Measurements from ENCODE around the gene CEP70.
"Not testable (repeated sequence)": the region's sequence is repeated elsewhere in the genome, so short reads cannot be mapped to it uniquely, and the experiment has no call there.

CEP70 gene

DNA sequence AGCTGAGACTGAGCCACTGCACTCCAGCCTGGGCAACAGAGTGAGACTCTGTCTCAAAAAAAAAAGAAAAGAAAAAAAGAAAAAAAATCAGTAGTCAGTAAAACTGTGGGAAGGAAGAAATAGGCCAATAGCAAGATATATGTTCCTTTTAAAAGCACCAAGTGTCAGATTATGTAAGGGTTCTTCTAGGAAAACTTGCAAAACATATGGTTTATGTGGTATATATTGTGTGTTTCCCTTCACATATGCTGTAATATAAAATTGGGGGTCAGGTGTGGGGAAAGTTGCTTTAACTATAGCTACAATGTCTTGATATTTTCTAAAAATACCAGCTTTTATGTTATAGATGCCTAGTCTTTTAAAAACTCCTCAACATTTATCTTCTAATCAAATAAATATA lies 95.1 kb downstream of the CEP70 start:
- DNase-seq = no peak

DNA sequence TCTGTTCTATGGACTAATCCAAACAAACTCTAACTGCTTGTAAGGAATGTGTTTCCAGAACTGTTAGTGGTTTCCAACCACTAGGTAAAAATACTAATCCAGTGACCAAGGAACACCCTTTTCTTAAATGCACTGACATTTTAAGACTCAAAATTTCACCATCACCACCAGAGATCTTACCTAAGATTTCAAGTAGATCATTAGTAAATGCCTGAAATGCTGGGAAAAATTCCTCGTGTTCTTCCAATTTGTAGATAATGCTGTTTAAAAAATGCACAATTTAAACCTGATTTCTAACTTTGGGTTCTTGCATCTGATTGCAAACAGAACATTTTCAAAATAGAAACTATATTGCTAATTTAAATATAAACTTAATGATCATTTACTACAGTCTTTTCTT lies 96.2 kb downstream of the CEP70 start:
- no peak for DNase-seq

DNA sequence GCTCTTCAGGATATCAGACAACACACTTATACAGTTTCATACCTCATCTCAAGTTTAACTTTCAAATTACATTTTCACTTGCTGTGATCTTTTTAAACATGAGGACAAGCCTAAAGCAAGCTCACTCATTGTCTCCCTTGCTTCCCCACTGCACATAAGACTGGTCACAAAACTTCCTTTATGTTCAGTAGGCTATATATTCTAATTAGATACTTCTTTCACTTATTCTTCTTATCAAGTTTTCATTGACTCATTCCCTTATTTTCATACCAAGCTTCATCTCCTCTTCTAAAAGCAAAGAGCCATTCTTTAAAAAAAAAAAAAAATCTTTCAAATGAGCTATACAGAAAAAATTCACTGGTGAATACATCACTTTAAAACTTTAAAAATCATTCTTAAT lies 97.0 kb downstream of the CEP70 start:
- DNase-seq = no peak

DNA sequence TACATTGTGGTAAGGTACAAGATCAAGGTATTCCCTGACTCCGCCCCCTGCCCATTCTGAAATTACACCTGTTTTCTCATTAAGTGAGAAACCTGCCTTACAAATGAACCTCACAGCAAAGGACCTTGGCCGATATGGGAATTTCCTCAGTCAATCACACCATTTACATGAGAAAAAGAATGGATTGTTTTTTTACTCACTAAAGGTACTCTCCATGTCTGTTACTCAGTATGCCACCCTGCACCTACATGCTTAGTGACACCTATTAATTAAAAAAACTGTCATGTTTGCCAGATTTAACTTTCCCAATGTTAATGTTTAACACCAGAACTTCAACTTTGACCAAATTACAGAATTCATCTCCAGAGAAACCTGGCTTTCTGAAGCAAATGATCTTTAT lies 97.6 kb downstream of the CEP70 start:
- DNase-seq = no peak

DNA sequence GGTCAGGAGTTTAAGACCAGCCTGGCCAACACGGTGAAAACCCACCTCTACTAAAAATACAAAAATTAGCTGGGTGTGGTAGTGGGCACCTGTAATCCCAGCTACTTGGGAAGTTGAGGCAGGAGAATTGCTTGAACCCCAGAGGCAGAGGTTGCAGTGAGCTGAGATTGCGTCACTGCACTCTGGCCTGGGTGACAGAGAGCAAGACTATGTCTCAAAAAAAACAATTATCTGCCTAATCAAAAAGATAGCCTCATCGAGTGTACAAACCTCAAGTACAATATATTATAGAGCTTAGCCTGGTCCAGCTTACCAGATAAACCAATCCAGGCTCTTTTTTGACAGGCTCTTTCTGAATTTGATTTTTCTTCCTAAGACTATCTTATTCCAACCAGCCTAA lies 98.4 kb downstream of the CEP70 start:
- DNase-seq = not testable (repeated sequence)

DNA sequence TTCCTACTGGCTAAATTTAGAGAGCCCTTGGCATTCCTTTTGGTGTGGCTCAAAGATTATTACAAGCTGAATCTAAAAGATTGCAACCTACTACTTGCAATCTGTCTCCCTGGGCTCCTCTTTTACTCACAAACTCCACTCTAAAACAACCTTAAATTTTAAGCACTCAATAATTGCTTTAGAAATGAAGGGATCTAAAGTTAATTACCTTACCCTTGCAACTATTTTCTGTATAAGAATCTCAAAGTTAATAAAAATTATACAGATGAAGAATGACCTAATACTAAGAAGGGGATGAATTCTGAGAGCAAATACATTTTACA lies 99.5 kb downstream of the CEP70 start:
- no peak for DNase-seq

DNA sequence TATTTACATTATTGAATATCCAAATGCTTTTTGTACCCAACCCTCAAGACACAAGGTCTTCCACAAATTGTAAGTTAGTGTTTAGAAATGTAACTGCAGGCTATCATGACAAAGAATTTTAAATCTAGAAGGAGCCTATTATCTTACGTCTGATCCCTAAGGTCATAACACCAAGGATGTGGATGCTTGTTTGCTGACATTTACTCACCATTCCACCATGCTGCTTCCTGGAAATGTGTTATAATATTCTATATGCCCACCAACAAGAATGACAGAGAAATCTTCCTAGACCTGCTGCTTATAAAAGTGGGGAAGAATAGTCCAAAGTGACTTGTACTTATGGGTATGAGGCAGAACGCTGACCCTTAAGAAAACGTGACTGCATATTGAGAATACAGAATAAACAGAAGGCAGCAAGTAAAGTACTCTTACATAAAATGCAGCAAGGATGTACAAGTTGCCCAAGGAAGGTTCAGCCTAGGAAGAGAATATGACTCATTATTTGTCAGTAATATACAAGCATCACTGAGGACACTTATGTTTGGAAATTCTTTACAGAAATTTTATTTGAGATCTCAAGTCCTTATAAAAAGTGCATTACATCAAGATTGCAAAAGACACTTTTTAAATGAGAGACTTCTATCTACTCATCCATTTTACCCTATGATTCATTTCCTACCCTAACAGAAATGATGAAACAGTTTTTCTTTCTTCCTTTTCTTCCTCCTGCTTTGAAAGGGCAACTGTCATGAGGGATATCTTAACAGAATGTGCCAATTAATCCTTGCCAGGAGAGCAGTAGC lies 100.1 kb downstream of the CEP70 start:
- DNase-seq = no peak

DNA sequence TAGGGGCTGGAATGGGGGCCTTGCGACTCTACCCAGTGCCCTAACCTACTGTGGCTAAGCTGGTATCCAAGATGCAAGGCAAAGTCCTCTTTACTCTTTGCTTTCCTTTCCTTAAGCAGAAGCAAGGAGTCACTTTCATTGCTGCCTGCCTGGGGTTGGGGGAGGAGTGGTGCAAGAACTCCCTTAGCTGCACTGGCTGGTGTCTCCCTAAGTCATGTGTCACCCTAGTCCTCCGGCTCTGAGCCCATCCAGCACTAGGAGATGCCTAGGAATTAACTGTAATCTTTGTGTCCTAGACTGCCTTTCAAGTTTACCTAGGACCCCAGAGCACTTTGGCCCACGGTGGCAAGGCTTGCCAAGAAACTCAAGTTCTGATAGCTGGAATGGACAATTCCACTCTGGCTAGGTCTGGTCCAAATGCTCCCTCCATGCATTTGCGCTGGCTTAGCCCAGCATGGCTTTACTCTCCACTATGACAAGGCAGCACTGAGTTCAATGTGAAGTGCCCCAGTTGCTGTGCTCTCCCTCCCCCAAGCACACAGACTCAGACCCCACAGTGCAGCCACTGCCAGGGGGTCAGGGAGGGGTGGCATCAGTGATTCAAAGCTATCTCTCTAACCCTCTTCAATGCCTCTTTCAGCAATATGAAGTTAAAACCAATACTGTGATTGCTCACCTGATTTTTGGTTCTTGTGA lies 100.9 kb downstream of the CEP70 start:
- no peak for DNase-seq

DNA sequence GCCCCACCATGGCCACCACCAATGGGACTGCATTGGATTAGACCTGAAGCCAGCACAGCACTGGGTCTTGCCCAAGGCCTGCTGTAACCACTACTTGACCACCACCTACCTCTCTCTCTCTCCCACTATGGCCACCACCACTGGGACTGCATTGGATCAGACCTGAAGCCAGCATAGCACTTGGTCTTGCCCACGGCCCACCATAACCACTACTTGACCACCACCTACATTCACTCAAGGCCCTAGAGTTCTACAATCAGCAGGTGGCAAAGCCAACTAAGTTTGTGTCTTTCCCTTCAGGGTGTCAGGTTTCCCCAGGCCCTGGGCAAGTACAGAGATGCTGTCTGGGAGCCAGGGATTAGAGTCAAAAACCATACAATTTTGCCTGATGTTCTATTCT lies 102.1 kb downstream of the CEP70 start:
- DNase-seq = no peak

DNA sequence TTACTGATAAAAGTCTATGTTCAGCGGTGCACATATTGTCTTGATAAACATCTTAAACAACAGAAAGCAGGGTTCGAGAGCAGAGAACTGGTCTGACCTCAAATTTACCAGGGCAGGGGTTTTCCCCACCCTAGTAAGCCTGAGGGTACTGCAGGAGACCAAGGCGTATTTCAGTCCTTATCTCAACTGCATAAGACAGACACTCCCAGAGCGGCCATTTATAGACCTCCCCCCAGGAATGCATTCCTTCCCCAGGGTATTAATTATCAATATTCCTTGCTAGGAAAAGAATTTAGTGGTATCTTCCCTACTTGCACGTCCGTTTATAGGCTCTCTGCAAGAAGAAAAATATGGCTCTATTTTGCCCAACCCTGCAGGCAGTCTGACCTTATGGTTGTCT lies 107.5 kb downstream of the CEP70 start:
- not testable (repeated sequence) for DNase-seq

DNA sequence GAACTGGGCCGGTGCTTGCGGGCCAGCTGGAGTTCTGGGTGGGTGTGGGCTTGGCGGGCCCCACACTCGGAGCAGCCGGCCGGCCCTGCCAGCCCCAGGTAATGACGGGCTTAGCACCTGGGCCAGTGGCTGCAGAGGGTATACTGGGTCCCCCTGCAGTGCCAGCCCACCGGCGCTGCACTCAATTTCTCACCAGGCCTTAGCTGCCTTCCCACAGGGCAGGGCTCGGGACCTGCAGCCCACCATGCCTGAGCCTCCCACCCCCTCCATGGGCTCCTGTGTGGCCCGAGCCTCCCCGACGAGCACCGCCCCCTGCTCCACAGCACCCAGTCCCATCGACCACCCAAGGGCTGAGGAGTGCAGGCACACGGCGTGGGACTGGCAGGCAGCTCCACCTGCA lies 109.4 kb downstream of the CEP70 start:
- DNase-seq = not testable (repeated sequence)

DNA sequence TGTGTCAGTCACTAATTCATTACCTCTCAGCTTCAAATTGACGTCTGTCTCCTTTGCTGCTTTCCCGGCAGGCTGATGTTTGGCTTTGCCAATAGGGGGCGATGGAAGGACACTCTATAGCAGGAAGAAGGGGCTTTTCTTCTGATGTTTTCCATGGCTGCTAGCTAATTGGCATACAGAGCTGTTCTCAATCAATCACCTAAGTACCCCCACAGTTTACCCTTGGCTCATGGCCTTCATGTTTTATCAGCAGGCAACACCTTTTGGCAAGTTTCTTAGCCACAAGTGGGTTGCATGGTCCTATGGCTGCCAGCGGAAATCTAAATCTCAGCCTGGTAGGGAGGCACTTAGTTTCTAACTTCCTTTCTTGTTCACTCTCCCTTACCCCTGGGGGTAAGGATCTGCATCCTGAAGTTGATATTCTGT lies 114.6 kb downstream of the CEP70 start:
- DNase-seq = no peak

DNA sequence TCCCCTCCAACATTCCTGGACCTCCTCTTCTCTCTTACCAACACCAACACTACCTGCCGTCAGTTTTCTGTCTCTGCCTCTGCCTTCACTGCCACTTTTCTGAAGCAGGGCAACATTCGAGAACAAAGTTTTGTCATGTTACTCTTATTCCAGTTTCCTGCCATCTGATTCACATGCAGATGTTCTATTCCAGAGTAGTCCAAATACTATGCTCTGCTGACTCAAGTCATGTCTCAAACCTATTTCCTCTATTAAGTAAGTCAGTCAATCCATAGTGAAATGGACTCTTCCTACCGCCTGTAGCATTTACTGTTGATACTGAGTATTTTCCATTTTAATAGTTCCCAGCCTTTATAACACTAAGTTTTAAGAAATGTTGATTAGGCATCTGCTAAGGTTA lies 116.3 kb downstream of the CEP70 start:
- DNase-seq = no peak

DNA sequence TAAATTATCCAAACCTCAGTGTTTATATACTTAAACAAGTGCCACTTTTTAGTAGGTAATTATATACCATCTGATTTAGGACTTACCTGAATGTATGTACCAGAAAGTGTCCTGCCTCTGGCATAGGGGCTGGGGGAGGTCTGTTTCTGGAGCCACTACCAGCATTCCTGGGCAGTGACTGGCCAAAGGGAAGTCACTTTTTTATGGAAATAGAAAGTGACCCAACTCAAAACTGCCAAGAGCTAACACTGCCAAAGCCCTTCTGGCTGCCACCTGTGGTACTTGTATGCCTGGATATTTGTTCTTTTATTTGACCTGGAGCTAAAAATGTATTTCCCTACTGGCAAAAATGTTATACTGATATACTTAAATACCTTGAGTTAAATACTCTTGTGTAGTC lies 116.9 kb downstream of the CEP70 start:
- DNase-seq = no peak

DNA sequence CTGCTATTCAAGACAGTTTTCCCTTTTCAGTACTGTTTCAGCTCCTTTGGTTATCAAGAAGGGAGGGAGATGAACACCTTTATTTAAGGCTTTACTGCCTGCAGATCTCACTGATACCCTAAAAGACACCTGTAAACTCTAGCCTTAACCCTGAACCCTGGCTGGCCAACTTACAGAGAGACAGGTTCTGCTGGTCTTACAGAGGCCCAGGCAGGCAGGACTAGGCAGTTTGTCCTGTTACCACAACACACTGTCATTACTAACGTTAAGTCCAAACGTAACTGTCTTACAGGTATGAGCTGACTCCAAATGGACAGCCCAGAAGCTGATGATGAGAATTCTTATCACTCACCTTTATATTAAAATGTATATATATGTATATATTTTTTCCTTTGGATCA lies 117.5 kb downstream of the CEP70 start:
- DNase-seq = no peak

DNA sequence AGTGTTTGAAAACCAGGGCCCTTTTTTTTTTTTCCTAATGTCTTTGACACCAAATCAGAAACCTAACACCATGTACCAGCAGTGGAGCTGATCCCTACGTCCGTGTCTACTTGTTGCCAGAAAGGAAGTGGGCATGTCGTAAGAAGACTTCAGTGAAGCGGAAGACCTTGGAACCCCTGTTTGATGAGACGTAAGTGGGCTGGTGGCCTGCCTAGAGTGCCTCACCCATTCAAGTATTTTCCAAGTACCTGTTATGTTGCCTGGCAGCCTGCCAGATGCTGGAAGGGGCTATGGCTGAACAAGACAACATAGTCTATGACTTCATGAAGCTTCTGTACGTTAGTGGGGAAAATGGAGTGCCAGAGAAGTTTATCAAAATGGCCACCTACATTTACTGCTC lies 119.9 kb downstream of the CEP70 start:
- DNase-seq = no peak

DNA sequence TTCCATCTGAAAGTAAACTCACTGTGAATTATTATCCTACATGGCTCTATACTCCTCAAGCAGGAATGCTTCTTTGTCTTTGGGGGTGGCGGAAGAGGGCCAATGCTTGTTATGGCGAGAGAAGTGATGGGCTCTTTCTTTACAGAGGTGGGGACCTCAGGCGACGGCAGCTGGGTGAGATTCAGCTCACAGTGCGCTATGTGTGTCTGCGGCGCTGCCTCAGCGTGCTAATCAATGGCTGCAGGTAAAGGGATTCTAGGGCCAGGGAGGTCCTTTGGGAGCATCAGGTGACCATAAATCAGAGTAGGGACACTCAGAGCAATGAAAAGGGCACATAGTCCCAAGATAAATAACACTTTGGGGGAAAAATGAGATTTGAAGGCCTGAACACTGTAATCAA lies 120.7 kb downstream of the CEP70 start:
- DNase-seq = no peak

DNA sequence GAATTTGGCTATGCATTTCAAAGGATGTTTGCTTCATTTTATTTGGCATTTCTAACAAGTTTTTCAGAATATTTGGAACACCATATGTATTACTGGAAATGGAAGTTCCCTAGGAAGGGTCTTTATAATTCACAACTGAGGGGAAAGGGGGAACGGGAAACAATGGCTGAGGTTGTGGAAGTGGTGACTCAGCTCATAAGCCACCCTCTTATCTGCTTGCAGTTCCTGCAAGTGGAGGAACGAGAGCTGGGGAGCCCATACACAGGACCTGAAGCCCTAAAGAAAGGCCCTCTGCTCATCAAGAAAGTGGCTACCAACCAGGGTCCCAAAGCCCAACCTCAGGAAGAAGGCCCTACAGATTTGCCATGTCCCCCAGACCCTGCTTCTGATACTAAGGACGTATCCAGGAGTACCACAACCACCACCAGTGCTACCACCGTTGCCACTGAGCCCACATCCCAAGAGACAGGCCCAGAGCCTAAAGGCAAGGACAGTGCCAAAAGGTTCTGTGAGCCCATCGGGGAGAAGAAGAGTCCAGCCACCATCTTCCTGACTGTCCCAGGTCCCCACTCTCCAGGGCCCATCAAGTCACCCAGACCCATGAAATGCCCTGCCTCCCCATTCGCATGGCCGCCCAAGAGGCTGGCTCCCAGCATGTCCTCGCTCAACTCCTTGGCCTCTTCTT lies 121.8 kb downstream of the CEP70 start:
- DNase-seq = no peak

DNA sequence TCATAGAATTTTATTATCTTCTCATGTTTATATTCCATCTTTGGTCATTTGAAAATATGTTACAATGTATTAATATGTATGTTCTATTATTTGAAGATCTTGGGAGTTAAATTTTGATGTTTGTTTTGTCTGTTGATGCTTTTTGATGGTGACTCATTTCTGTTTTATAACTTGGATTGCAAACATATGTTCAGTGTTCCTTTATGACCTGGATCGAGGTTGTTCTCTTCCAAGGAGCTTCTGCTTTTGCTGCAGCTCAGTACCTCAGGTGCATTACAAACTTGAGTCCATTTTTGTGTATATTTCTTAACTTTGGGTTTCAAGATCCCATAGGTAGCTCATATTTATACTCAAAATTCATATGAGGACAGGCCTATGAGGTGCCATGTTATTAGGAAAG lies 122.6 kb downstream of the CEP70 start:
- no peak for DNase-seq

DNA sequence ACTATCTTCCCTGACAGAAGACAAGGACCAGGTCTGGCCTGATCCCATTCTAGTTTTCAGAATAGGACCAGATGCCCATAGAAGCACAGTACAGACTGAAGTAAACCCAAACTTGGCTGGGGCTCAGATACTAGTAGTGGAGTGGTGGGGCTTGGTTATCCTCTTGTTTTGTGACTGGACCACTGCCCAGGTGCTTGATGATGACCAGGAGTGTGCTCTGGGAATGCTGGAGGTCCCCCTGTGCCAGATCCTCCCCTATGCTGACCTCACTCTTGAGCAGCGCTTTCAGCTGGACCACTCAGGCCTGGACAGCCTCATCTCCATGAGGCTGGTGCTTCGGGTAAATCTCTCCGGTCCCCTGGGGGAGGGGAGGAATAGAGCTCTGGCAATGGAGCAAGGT lies 123.4 kb downstream of the CEP70 start:
- no peak for DNase-seq

DNA sequence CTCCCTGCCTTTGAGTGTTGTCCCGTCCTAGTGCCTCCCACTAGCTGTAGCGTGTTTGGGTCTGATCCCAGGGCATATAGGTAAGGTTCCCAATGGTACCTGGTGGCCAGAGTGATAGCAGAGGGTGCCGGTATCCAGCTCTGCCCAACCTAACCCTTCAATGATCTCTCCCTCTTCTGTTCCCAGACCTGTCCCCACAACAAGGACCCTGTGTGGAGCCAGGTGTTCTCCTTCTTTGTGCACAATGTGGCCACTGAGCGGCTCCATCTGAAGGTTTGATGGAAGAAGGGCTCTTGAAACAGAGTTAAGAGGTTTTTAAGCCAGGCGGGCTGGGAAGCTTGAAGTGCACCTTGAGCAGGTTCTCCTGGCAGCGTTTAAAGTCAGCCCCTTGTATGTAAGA lies 124.2 kb downstream of the CEP70 start:
- DNase-seq = no peak

DNA sequence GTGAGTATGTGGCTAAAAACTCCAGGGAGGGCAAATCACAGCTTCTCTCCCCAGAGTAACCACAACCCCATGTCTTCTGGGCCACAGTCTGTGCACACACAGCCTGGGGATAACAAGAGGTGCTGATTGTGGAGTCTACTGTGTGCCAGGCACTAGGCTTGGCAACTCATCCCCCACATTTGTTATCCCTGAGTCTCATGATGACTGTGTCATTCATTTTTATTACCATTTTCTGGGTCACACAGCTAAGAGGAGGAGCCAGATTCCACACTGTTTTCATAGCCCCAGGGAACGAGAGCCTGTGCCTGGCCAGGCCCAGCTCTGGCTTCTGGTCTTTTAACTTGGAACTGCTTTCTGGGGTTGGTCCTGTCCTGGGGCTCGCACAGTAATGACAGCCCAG lies 125.2 kb downstream of the CEP70 start:
- DNase-seq = no peak

DNA sequence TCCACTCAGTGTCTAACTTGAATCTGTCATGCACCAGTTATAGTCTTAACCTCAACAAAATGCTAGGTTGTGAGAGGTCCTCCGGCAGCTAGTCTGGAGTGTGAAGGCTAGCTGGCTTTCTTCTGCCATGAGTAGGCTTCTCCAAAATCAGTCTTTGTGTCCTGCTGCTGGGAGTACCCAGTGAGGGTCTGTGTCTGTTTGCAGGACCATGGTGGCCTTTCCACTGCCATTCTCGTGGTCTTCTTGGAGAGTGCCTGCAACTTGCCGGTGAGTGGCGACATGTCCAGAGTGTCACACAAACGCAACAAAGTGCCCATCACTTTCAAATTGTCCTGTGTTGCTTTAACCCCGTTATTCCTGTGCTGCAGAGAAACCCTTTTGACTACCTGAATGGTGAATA lies 125.6 kb downstream of the CEP70 start:
- DNase-seq = no peak

DNA sequence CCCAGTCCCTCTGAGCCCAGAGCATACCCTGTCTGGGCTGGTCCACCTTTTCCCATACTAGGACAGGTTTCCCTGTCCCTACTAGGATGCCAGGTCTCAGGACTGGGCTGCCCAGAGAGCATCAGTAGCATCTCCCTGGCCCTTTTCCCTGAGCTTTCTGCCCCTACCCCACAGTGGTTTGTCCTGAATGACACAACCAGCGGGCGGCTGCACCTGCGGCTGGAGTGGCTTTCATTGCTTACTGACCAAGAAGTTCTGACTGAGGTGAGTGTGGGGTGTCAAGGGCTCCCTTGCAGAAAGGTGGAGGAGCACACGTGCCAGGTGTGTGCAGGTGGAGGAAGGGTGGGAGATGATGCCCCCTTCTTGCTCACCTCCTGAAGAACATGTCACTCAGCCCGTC lies 126.1 kb downstream of the CEP70 start:
- DNase-seq = no peak

Data from DMS 273 treated with DMSO at 0.1 percent for 48 hours (cell line).